ENCODE data around the gene PLOD2. TPM values are rescaled to one million over a fixed set of nuclear protein-coding genes. Genes with fewer than 3 reads are reported as not detected.

PLOD2 gene
- total RNA-seq, 1 donor from 2014 or later: 45.6 TPM

- H3K36me3 Mint-ChIP-seq (ENCODE audit: unreplicated experiment): no peaks in the 10 kb centered on the region
- no peak overlapping the region for H3K4me3 Mint-ChIP-seq (ENCODE audit: unreplicated experiment)
- no peaks in the 10 kb centered on the region for H3K27me3 Mint-ChIP-seq (ENCODE audit: unreplicated experiment)
- H3K9me3 Mint-ChIP-seq (ENCODE audit: unreplicated experiment): peaks cover 3% of the 10 kb centered on the region
- DNase-seq: no peak
- peak overlapping the region; percentile 80 for H3K27ac Mint-ChIP-seq (ENCODE audit: unreplicated experiment)
- no peak for TF ChIP-seq CTCF (IDR thresholded peaks at IDR 0.05; ENCODE audit: partially characterized antibody, unreplicated experiment)
- H3K4me1 Mint-ChIP-seq (ENCODE audit: low read depth, unreplicated experiment): peaks cover 50% of the 10 kb centered on the region
These were observed 8.2 kb downstream of the PLOD2 start for GRCh38 chr3:146152834-146153233.

- Mint-ChIP-seq H3K36me3 (ENCODE audit: unreplicated experiment) (no peaks in the 10 kb centered on the region), H3K4me3 (ENCODE audit: unreplicated experiment) (no peak overlapping the region), H3K27me3 (ENCODE audit: unreplicated experiment) (no peaks in the 10 kb centered on the region), H3K27ac (ENCODE audit: unreplicated experiment) (no peak overlapping the region), H3K4me1 (ENCODE audit: low read depth, unreplicated experiment) (peaks cover 40% of the 10 kb centered on the region), H3K9me3 (ENCODE audit: unreplicated experiment) (peaks cover 1% of the 10 kb centered on the region)
- TF ChIP-seq CTCF (IDR thresholded peaks at IDR 0.05; ENCODE audit: partially characterized antibody, unreplicated experiment): no peak
- DNase-seq: no peak
These were observed 12.5 kb downstream of the PLOD2 start for GRCh38 chr3:146148468-146148931.

GRCh38 chr3:146145642-146146041 lies 15.3 kb downstream of the PLOD2 start:
- peaks cover 39% of the 10 kb centered on the region for H3K4me1 Mint-ChIP-seq (ENCODE audit: low read depth, unreplicated experiment)
- H3K27me3 Mint-ChIP-seq (ENCODE audit: unreplicated experiment): no peaks in the 10 kb centered on the region
- no peak for TF ChIP-seq CTCF (IDR thresholded peaks at IDR 0.05; ENCODE audit: partially characterized antibody, unreplicated experiment)
- H3K27ac Mint-ChIP-seq (ENCODE audit: unreplicated experiment): no peak overlapping the region
- no peak for DNase-seq
- no peak overlapping the region for H3K4me3 Mint-ChIP-seq (ENCODE audit: unreplicated experiment)
- H3K36me3 Mint-ChIP-seq (ENCODE audit: unreplicated experiment): no peaks in the 10 kb centered on the region
- no peaks in the 10 kb centered on the region for H3K9me3 Mint-ChIP-seq (ENCODE audit: unreplicated experiment)

GRCh38 chr3:146142757-146143156 lies 18.2 kb downstream of the PLOD2 start:
- TF ChIP-seq CTCF (IDR thresholded peaks at IDR 0.05; ENCODE audit: partially characterized antibody, unreplicated experiment): no peak
- H3K27me3 Mint-ChIP-seq (ENCODE audit: unreplicated experiment): no peaks in the 10 kb centered on the region
- H3K27ac Mint-ChIP-seq (ENCODE audit: unreplicated experiment): no peak overlapping the region
- DNase-seq: no peak
- no peak overlapping the region for H3K4me3 Mint-ChIP-seq (ENCODE audit: unreplicated experiment)
- no peaks in the 10 kb centered on the region for H3K36me3 Mint-ChIP-seq (ENCODE audit: unreplicated experiment)
- H3K9me3 Mint-ChIP-seq (ENCODE audit: unreplicated experiment): no peaks in the 10 kb centered on the region
- peaks cover 27% of the 10 kb centered on the region for H3K4me1 Mint-ChIP-seq (ENCODE audit: low read depth, unreplicated experiment)

- Mint-ChIP-seq H3K27ac (ENCODE audit: unreplicated experiment) (no peak overlapping the region), H3K27me3 (ENCODE audit: unreplicated experiment) (no peaks in the 10 kb centered on the region), H3K4me3 (ENCODE audit: unreplicated experiment) (no peak overlapping the region), H3K9me3 (ENCODE audit: unreplicated experiment) (no peaks in the 10 kb centered on the region), H3K36me3 (ENCODE audit: unreplicated experiment) (no peaks in the 10 kb centered on the region), H3K4me1 (ENCODE audit: low read depth, unreplicated experiment) (peaks cover 17% of the 10 kb centered on the region)
- TF ChIP-seq CTCF (IDR thresholded peaks at IDR 0.05; ENCODE audit: partially characterized antibody, unreplicated experiment): no peak
- DNase-seq: no peak
These were observed 21.3 kb downstream of the PLOD2 start for GRCh38 chr3:146139586-146140110.
